LNCaP clone FGC (cell line): ENCODE results near the gene BZW2.

Experiments
- DNase-seq: peaks from one replicate; pipeline ENCODE4 v3.0.0-alpha.2; 2011; ENCODE audit warnings: low read depth
- H3K4me3 ChIP-seq: 2 replicates; pipeline ENCODE4 v1.5.1; 2011; ENCODE audit warnings: mild to moderate bottlenecking, low read depth, low read length, control low read depth
- TF ChIP-seq, protein P1 (sequence below): IDR thresholded peaks from 2 replicates; pipeline ENCODE4 v1.5.1; 2012; ENCODE audit warnings: mild to moderate bottlenecking; ENCODE audit not compliant: control insufficient read depth, insufficient read depth; ENCODE audit errors: extremely low read depth

Gene BZW2

DNA sequence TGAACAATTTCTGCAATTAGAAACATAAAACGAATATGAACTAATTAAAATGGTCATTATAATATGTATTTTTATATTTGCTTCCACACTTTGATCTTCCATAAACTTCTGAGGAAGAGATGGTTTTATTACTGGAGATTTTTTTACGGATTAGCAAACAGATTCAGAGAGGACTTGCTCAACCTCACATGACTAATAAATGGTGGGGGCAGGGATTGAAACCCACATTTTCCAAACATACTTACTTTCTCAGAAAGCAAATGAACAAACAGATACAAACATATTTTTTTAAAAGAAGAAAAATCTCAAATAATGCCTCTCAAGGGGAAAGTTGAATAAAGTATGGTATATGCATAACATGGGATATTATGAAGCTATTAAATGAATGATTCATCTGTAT, 18.7 kb upstream of the BZW2 start:
- TF ChIP-seq, protein P1, sequence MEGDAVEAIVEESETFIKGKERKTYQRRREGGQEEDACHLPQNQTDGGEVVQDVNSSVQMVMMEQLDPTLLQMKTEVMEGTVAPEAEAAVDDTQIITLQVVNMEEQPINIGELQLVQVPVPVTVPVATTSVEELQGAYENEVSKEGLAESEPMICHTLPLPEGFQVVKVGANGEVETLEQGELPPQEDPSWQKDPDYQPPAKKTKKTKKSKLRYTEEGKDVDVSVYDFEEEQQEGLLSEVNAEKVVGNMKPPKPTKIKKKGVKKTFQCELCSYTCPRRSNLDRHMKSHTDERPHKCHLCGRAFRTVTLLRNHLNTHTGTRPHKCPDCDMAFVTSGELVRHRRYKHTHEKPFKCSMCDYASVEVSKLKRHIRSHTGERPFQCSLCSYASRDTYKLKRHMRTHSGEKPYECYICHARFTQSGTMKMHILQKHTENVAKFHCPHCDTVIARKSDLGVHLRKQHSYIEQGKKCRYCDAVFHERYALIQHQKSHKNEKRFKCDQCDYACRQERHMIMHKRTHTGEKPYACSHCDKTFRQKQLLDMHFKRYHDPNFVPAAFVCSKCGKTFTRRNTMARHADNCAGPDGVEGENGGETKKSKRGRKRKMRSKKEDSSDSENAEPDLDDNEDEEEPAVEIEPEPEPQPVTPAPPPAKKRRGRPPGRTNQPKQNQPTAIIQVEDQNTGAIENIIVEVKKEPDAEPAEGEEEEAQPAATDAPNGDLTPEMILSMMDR, result no peak
- no peak overlapping the region for H3K4me3 ChIP-seq
- no peak for DNase-seq

DNA sequence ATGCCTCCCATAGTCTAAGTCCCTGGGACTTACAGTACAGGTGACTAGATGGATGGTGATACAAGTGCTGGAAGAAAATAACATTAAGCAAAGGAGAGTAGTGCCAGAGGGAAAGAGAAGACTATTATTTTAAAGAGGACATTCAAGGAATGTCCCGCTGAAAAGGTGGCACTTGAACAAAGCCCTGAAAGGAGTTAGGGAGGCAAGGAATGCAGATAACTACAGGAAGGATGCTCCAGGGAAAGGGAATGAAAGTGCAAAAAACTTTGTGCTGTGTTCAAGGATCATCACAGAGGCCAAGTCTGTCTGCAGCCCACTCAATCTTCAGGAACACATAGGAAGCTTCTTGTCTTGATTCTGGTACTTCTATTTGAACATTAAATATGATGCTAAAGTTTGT, 15.3 kb upstream of the BZW2 start:
- TF ChIP-seq, protein P1, result no peak
- DNase-seq, result no peak
- H3K4me3 ChIP-seq, result no peak overlapping the region

DNA sequence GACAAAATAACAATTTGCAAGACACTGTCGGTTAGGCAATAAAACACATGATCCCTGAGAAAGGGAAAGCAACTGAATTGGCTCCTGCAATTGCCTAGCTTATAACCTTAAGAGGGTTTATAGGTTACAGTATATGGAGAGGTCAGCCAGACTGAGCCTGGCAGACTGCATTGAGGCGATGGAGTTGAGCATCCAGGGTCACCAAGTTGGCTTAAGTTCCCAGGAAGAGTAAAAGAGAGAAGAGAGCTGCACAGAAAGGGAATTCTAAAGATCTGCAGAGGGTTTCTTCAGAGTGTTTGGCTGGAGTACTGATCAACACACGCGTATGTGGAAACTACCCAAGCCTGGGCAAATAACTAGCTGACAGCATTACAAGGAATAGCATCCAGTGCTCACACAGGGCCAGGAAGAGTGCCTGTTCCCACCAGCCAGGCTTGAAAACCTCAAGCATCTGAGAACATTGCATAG, 11.7 kb upstream of the BZW2 start:
- no peak overlapping the region for H3K4me3 ChIP-seq
- DNase-seq, result no peak

DNA sequence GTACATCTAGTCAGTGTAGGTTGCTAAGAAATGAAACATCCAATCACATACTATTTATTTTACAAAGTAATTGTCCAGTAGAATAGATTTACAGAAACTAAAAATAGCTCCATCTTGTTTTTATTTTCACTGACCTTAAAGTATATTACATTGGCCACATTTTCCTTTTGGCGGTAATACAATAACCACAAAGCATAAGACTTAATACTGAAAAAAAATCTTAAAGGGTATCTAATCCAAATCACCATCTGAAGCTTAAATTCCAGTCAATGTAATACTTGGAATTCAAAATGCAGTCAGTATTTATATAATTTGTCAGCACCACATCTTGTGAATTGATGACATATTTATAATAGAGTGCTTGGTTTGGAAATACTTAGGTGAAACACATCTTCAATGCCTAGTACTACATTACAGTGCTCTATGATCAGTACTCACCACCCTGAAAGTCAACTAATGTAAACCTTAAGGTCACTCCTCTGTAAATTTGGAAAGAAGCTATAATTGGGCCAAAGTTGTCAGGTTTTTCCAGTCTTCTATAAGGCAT, 9.4 kb upstream of the BZW2 start:
- H3K4me3 ChIP-seq, result no peak overlapping the region
- DNase-seq, result no peak
- TF ChIP-seq, protein P1, result no peak

More for the DNA sequence above, 11.7 kb upstream of the BZW2 start:
- TF ChIP-seq, protein P1, result no peak

DNA sequence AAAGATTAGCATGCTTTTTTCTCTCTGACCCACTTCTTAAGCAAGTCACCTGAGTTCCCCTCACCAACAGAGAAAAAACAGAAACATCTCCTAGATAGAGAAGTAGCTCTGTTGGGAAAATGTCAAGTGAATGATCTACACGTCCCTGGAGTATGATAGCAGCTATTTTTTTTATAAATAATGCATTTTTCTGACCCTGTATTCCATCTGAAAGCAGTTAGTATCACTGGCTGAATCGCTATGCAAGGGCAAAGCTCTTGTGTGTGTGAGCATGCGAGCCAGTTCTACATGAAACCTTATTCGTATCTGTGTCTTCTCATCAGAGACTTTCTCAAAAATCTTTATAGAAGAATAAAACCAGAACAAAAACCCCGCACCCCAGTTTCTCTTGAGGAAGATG, 8.6 kb upstream of the BZW2 start:
- no peak overlapping the region for H3K4me3 ChIP-seq
- TF ChIP-seq, protein P1, result no peak
- DNase-seq, result no peak

DNA sequence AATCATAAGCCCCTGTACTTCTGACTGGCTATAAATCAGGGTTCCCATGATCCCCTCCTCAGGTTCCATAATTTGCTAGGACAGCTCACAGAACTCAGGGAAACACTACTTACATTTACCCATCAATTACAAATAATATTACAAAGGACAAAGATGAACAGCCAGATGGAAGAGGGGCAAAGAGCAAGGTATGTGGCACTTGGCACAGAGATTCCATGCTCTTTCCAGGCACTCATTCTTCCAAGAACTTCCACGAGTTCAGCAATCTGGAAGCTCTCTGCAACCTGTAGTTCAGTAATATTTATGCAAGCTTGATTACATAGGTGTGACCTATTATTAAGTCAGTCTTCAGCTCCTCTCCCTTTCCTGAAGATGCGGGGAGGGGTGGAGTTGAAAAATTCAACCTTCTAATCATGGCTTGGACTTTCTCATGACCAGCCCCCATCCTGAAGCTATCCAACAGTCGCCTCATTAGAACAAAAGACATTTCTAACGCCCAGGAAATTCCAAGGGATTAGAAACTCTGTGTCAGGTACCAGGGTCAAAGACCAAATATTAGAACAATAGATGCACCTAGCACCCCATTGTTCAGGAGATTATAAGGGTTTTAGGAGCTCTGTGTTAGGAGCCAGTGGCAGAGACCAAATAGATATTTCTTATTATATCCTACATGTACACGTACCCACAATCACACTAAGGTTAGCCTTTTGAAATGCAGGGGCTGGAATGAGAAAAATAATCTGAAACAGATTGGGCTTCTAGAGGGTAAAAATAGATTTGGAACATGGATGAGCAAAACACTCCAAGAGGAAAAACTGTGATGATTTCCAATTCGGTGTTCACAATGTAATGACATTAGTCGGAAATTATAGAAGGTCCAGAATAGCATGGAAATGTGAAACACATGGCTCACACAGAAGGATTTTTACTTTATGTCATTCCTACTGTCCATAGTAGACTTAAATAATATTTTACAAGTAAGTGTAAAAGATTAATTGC, 7.4 kb upstream of the BZW2 start:
- H3K4me3 ChIP-seq, result no peak overlapping the region
- TF ChIP-seq, protein P1, result no peak
- DNase-seq, result no peak
